Stimulated activated memory B cell treated with anti-CD40 and anti-IgM and Interleukin-4, amounts not matched to agents 10 μg/mL and 1 μg/mL and 100 μg/mL, for 72 hours (primary cell): ENCODE data around the gene FCGBP.
"Not testable (repeated sequence)": the region's sequence is repeated elsewhere in the genome, so short reads cannot be mapped to it uniquely, and the experiment has no call there.

Experiments used
- ATAC-seq: fragments of 150-1000 bp; cut with Tn5 transposase; 2 replicates; pipeline ENCODE4 v1.10.0; 2021
- H3K27ac Mint-ChIP-seq: one replicate; pipeline ENCODE4 v1.8.0; 2022; ENCODE audit warnings: mild to moderate bottlenecking, mixed read lengths
- H3K27me3 Mint-ChIP-seq: one replicate; pipeline ENCODE4 v1.8.0; 2022; ENCODE audit warnings: mixed read lengths
- H3K36me3 Mint-ChIP-seq: one replicate; pipeline ENCODE4 v1.8.0; 2022; ENCODE audit warnings: mixed read lengths
- H3K4me1 Mint-ChIP-seq: one replicate; pipeline ENCODE4 v1.8.0; 2022; ENCODE audit warnings: mixed read lengths
- H3K4me3 Mint-ChIP-seq: one replicate; pipeline ENCODE4 v1.8.0; 2022; ENCODE audit warnings: mild to moderate bottlenecking, moderate library complexity, mixed read lengths
- H3K9me3 Mint-ChIP-seq: one replicate; pipeline ENCODE4 v1.8.0; 2022; ENCODE audit warnings: mixed read lengths

The FCGBP gene

GRCh38 chr19:39934584-39935363, at the start of gene FCGBP:
TSS of gene FCGBP (minus strand) at chr19:39934634.
- no peaks in the 10 kb centered on the region for H3K27me3 Mint-ChIP-seq
- H3K4me3 Mint-ChIP-seq, result no peak within 1 kb of the TSS
- H3K4me1 Mint-ChIP-seq, result peaks cover 56% of the 10 kb centered on the region
- H3K9me3 Mint-ChIP-seq, result peaks cover 4% of the 10 kb centered on the region
- peak within 1 kb of the TSS; percentile 65 for H3K27ac Mint-ChIP-seq
- H3K36me3 Mint-ChIP-seq, result peaks cover 12% of the 10 kb centered on the region
- no peak for ATAC-seq

DNA sequence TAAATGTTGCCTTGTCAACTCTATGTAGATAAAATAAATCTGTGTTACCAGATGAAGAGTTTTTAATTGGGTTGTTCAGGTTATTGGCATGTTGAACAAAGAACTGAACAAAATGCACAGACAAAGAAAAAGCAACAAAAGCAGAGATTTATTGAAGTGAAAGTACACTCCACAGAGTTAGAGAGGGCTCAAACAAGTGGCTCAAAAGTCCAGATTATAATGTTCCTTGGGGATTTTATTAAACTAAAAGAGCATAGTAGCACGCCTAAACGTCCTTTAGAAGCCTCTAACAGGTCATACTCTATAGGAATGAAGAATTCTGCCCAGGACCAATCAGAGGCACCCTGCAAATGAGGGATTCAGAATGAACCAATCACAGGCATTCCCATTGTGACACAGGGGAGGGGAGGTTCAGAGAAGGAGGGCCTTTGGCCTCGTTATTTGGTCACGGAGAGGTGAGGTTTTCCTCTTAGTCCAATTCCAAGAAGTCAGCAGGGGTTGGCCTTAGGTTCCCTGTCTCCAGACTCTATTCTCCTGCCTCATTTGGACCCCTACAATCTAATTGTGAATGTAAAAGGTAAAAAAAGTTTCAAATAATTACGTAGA, 49.4 kb upstream of the FCGBP start:
- Mint-ChIP-seq H3K36me3 (peaks cover 84% of the 10 kb centered on the region), H3K27ac (no peak overlapping the region), H3K4me3 (no peak overlapping the region), H3K9me3 (peaks cover 23% of the 10 kb centered on the region), H3K27me3 (no peaks in the 10 kb centered on the region), H3K4me1 (peaks cover 7% of the 10 kb centered on the region)
- no peak for ATAC-seq

- Mint-ChIP-seq H3K4me3 (no peak overlapping the region), H3K36me3 (peaks cover 90% of the 10 kb centered on the region), H3K27ac (no peak overlapping the region), H3K27me3 (no peaks in the 10 kb centered on the region), H3K4me1 (peaks cover 7% of the 10 kb centered on the region), H3K9me3 (peaks cover 23% of the 10 kb centered on the region)
- no peak for ATAC-seq
Measured at GRCh38 chr19:39982883-39983282, 48.4 kb upstream of the FCGBP start.

- Mint-ChIP-seq H3K36me3 (peaks cover 57% of the 10 kb centered on the region), H3K27ac (no peak overlapping the region), H3K4me3 (no peak overlapping the region), H3K9me3 (no peaks in the 10 kb centered on the region), H3K27me3 (no peaks in the 10 kb centered on the region), H3K4me1 (peaks cover 36% of the 10 kb centered on the region)
- no peak for ATAC-seq
Measured at GRCh38 chr19:39974377-39975155, 40.1 kb upstream of the FCGBP start.

DNA sequence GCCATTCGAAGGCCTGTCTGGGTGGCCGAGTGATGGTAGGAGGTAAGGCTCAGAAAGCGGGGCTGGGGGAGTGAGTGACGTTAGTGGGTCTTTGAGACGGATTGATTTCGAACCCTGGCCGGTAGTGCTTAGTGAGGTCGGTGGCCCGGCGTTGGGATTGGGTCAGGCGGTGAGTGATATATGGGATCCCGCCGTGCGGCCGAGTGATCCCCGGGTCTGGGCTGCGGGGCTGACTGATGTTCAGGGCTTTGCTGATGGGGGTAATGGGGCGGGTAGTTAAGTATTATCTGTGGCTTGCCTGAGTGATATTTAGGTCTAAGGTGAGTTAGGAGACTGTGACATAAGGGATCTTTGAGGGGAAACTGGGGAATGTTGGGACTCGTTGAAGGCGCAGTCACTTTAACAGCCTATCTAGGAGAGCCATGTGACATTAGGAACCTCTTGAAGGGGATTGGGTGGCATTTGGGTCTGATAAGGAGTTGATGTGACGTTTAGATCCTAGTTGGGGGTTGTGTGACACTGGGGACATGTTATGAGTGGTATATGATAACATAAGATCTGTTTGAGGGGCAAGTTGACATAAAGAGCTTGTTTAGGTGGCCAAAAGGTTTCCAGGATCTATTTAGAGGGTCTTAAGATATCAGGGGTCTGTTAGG, 37.1 kb upstream of the FCGBP start:
- ATAC-seq, result no peak
- peak overlapping the region; percentile 95 for H3K27ac Mint-ChIP-seq
- no peaks in the 10 kb centered on the region for H3K27me3 Mint-ChIP-seq
- H3K36me3 Mint-ChIP-seq, result peaks cover 29% of the 10 kb centered on the region
- no peaks in the 10 kb centered on the region for H3K9me3 Mint-ChIP-seq
- H3K4me1 Mint-ChIP-seq, result peaks cover 44% of the 10 kb centered on the region
- H3K4me3 Mint-ChIP-seq, result peak overlapping the region; percentile 88

GRCh38 chr19:39970675-39971379, 36.4 kb upstream of the FCGBP start, which contains the start of gene PSMC4:
TSS of gene PSMC4 (plus strand) at chr19:39971165. CDS start at chr19:39971203, 38 bp downstream.
- no peaks in the 10 kb centered on the region for H3K27me3 Mint-ChIP-seq
- H3K4me3 Mint-ChIP-seq, result peak within 1 kb of the TSS; percentile 88
- peaks cover 28% of the 10 kb centered on the region for H3K36me3 Mint-ChIP-seq
- H3K27ac Mint-ChIP-seq, result peak within 1 kb of the TSS; percentile 95
- peak; percentile 99 for ATAC-seq
- peaks cover 44% of the 10 kb centered on the region for H3K4me1 Mint-ChIP-seq
- no peaks in the 10 kb centered on the region for H3K9me3 Mint-ChIP-seq

GRCh38 chr19:39970425-39970674, 35.9 kb upstream of the FCGBP start:
- no peaks in the 10 kb centered on the region for H3K27me3 Mint-ChIP-seq
- H3K36me3 Mint-ChIP-seq, result peaks cover 23% of the 10 kb centered on the region
- no peaks in the 10 kb centered on the region for H3K9me3 Mint-ChIP-seq
- peak overlapping the region; percentile 88 for H3K4me3 Mint-ChIP-seq
- H3K27ac Mint-ChIP-seq, result peak overlapping the region; percentile 95
- peak; percentile 13 for ATAC-seq
- peaks cover 44% of the 10 kb centered on the region for H3K4me1 Mint-ChIP-seq

- Mint-ChIP-seq H3K36me3 (peaks cover 20% of the 10 kb centered on the region), H3K27ac (peak overlapping the region; percentile 95), H3K4me1 (peaks cover 44% of the 10 kb centered on the region), H3K9me3 (no peaks in the 10 kb centered on the region), H3K4me3 (peak overlapping the region; percentile 88), H3K27me3 (no peaks in the 10 kb centered on the region)
- no peak for ATAC-seq
Measured at GRCh38 chr19:39969681-39970424, 35.4 kb upstream of the FCGBP start.

DNA sequence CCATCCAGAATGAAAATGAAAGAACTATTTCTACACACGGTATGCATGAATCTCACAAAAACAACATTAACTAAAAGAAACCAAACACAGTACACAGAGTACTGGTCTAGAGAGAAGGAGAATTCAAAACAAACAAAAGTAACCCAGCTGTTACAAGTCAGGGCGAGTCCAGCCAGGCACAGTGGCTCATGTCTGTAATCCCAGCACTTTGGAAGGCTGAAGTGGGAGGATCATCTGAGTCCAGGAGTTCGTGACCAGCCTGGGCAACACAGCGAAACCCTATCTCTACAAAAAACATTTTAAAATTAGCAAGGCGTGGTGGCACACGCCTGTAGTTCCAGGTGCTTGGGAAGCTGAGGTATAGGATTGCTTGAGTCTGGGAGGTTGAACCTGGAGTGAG, 34.8 kb upstream of the FCGBP start:
- H3K4me3 Mint-ChIP-seq, result peak overlapping the region; percentile 88
- no peaks in the 10 kb centered on the region for H3K9me3 Mint-ChIP-seq
- peak overlapping the region; percentile 95 for H3K27ac Mint-ChIP-seq
- H3K4me1 Mint-ChIP-seq, result peaks cover 44% of the 10 kb centered on the region
- H3K27me3 Mint-ChIP-seq, result no peaks in the 10 kb centered on the region
- peaks cover 14% of the 10 kb centered on the region for H3K36me3 Mint-ChIP-seq
- no peak for ATAC-seq

GRCh38 chr19:39968789-39969188, 34.4 kb upstream of the FCGBP start:
- Mint-ChIP-seq H3K36me3 (peaks cover 9% of the 10 kb centered on the region), H3K9me3 (no peaks in the 10 kb centered on the region), H3K27ac (peak overlapping the region; percentile 95), H3K27me3 (no peaks in the 10 kb centered on the region), H3K4me3 (no peak overlapping the region), H3K4me1 (peaks cover 41% of the 10 kb centered on the region)
- ATAC-seq, result no peak

DNA sequence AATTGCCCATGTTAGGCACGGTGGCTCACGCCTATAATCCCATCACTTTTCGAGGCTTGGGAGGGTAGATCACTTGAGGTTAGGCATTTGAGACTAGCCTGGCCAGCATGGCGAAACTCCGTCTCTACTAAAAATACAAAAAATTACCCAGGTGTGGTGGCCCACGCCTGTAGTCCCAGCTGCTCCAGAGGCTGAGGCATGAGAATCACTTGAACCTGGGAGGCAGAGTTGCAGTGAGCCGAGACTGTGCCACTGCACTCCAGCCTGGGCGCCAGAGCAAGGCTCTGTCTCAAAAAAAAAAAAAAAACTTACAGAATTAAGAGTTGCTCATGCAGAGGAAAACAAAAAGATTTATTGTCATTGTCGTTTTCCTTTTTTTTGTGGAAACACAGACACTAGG, 33.1 kb upstream of the FCGBP start:
- Mint-ChIP-seq H3K4me3 (no peak overlapping the region), H3K4me1 (peaks cover 36% of the 10 kb centered on the region), H3K27ac (no peak overlapping the region)

DNA sequence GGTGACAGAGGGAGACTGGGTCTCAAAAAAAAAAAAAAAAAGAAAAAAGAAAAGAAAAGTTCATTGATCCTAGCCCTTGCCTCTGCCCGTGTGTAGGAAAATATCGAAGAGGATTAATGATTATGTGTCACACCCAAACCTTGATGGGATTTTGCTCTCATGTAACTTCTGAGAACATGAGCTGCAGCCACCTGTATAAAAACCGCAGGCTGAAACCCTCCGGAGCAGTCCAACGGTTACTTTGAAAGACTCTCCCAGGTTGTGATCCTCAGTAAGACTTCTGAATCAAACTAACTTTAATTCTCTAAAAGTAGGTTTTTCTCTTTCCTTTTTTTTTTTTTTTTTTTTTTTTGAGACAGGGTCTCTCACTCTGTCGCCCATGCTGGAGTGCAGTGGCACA, 32.2 kb upstream of the FCGBP start:
- Mint-ChIP-seq H3K27me3 (no peaks in the 10 kb centered on the region), H3K4me3 (no peak overlapping the region), H3K4me1 (peaks cover 29% of the 10 kb centered on the region), H3K36me3 (no peaks in the 10 kb centered on the region), H3K27ac (no peak overlapping the region), H3K9me3 (no peaks in the 10 kb centered on the region)
- no peak for ATAC-seq

More for the DNA sequence above, 33.1 kb upstream of the FCGBP start:
- Mint-ChIP-seq H3K27me3 (no peaks in the 10 kb centered on the region), H3K36me3 (no peaks in the 10 kb centered on the region), H3K9me3 (no peaks in the 10 kb centered on the region)
- ATAC-seq, result no peak

- no peaks in the 10 kb centered on the region for H3K36me3 Mint-ChIP-seq
- no peaks in the 10 kb centered on the region for H3K9me3 Mint-ChIP-seq
- no peaks in the 10 kb centered on the region for H3K27me3 Mint-ChIP-seq
- ATAC-seq, result no peak
- H3K4me1 Mint-ChIP-seq, result peaks cover 23% of the 10 kb centered on the region
- H3K4me3 Mint-ChIP-seq, result no peak overlapping the region
- no peak overlapping the region for H3K27ac Mint-ChIP-seq
Measured at GRCh38 chr19:39963898-39964297, 29.5 kb upstream of the FCGBP start.

- H3K9me3 Mint-ChIP-seq, H3K36me3 Mint-ChIP-seq, ATAC-seq, H3K27me3 Mint-ChIP-seq: not testable (repeated sequence)
- H3K27ac Mint-ChIP-seq, result peak overlapping the region; percentile 51
- H3K4me1 Mint-ChIP-seq, result peaks cover 34% of the 10 kb centered on the region
- H3K4me3 Mint-ChIP-seq, result peak overlapping the region; percentile 35
Measured at GRCh38 chr19:39959407-39959806, 25.0 kb upstream of the FCGBP start.
